HepG2 (cell line): ENCODE measurements around the gene CNR2. TPM values are rescaled to one million over a fixed set of nuclear protein-coding genes. Genes with fewer than 3 reads are reported as not detected.

Source experiments
- ATAC-seq: fragments of 200-7000 bp; cut with Tn5 transposase; 3 replicates; pipeline ENCODE4 v1.9.1; 2020; ENCODE audit warnings: mild to moderate bottlenecking, moderate library complexity
- BruUV-seq: library from RNA; stranded (reverse); fragments of 400-500 nt; replicated peaks from 2 replicates; lab custom pipeline; 2021; lab: Mats Ljungman, UMichigan
- CTCF ChIA-PET: fragments of 300-600 bp; formaldehyde crosslinking; extraction: SDS; loops from one replicate; lab custom pipeline; 2021; ENCODE audit warnings: low total read pairs, inconsistent platforms, low intra/inter-chr PET ratio; lab: Yijun Ruan, JAX
- POLR2A ChIA-PET: fragments of 350-600 bp; sonication (Branson Sonifier 250); formaldehyde crosslinking; loops from one replicate; lab custom pipeline; 2020; ENCODE audit warnings: antibody characterized with exemption, inconsistent platforms; lab: Yijun Ruan, JAX
- DNase-seq: peaks from one replicate; pipeline ENCODE4 v3.0.0-alpha.2; 2015; ENCODE audit warnings: low spot score
- FAIRE-seq: peaks from 3 replicates; lab custom pipeline; 2011; peaks lifted over from hg19 to GRCh38; lab: Jason Lieb, UNC
- H2AFZ ChIP-seq: one replicate; pipeline ENCODE4 v1.6.1; 2011; ENCODE audit warnings: low read length, inconsistent platforms
- H3K27ac ChIP-seq: fragments of 300-600 bp; 3 replicates; pipeline ENCODE4 v1.8.0; 2011; ENCODE audit warnings: mixed run types, mild to moderate bottlenecking, mixed read lengths, low read length, inconsistent platforms; ENCODE audit not compliant: insufficient read depth; ENCODE audit errors: extremely low read length
- H3K27me3 ChIP-seq, 2 experiments: fragments of 200-600 bp in 1 of 2; 2 replicates in 1 of 2; 3 replicates in 1 of 2; pipeline versions ENCODE4 v1.6.0 to v1.8.0; 2011; ENCODE audit warnings: low read length in 2 of 2, mild to moderate bottlenecking in 2 of 2, moderate library complexity in 2 of 2, inconsistent platforms in 1 of 2; ENCODE audit not compliant: insufficient read depth in 2 of 2, control insufficient read depth in 1 of 2
- H3K36me3 ChIP-seq, 2 experiments: fragments of 200-600 bp in 1 of 2; replicated peaks in 1 of 2; 2 replicates in 1 of 2; 3 replicates in 1 of 2; pipeline versions ENCODE4 v1.5.1 to v1.8.0; 2011; ENCODE audit warnings: low read length in 2 of 2, inconsistent platforms in 1 of 2; ENCODE audit not compliant: insufficient read depth in 2 of 2, control insufficient read depth in 1 of 2
- H3K4me1 ChIP-seq: 2 replicates; pipeline ENCODE4 v1.5.1; 2012; ENCODE audit warnings: low read length, inconsistent platforms; ENCODE audit not compliant: insufficient read depth
- H3K4me2 ChIP-seq: 2 replicates; pipeline ENCODE4 v1.6.0; 2011; ENCODE audit warnings: low read depth, low read length, inconsistent platforms
- H3K4me3 ChIP-seq, 3 experiments: fragments of 200-600 bp in 1 of 3; sonication (generic), shearing (Covaris generic) in 1 of 3; replicated peaks in 1 of 3; 2 replicates each; pipeline ENCODE4 v1.5.1; 2011 to 2016; ENCODE audit warnings: low read length in 3 of 3, inconsistent platforms in 2 of 3, low read depth in 2 of 3, mild to moderate bottlenecking in 2 of 3, control low read depth in 1 of 3, mixed read lengths in 1 of 3; ENCODE audit not compliant: insufficient read depth in 1 of 3
- H3K79me2 ChIP-seq: one replicate; pipeline ENCODE4 v1.6.1; 2011; ENCODE audit warnings: low read length, inconsistent platforms; ENCODE audit not compliant: insufficient read depth
- H3K9ac ChIP-seq: 2 replicates; pipeline ENCODE4 v1.6.0; 2011; ENCODE audit warnings: mild to moderate bottlenecking, low read depth, low read length, inconsistent platforms; ENCODE audit not compliant: insufficient read depth
- H3K9me3 ChIP-seq: 2 replicates; pipeline ENCODE4 v1.5.1; 2012; ENCODE audit warnings: mild to moderate bottlenecking, low read length
- H4K20me1 ChIP-seq: 2 replicates; pipeline ENCODE4 v1.6.0; 2011; ENCODE audit warnings: inconsistent platforms, mild to moderate bottlenecking, low read length, moderate library complexity; ENCODE audit not compliant: insufficient read depth
- GABPB1 ChIP-seq: IDR thresholded peaks from 2 replicates; pipeline ENCODE4 v1.6.1; 2016; ENCODE audit warnings: mild to moderate bottlenecking, missing genetic modification reagents, moderate library complexity, missing compliant biosample characterization
- HDAC1 ChIP-seq: sonication (generic); formaldehyde crosslinking; IDR thresholded peaks from 2 replicates; pipeline ENCODE4 v1.5.1; 2020; ENCODE audit warnings: mild to moderate bottlenecking, missing genetic modification reagents
- IRF9 ChIP-seq: sonication (generic); formaldehyde crosslinking; IDR thresholded peaks from 2 replicates; pipeline ENCODE4 v1.8.0; 2022; ENCODE audit warnings: missing genetic modification reagents, mild to moderate bottlenecking, borderline replicate concordance
- KDM5A ChIP-seq: fragments of 200-600 bp; sonication (generic); IDR thresholded peaks from 2 replicates; pipeline ENCODE4 v1.7.0; 2018; ENCODE audit warnings: antibody characterized with exemption, mild to moderate bottlenecking, low read length, borderline replicate concordance
- MIER2 ChIP-seq: IDR thresholded peaks from 2 replicates; pipeline ENCODE4 v1.6.1; 2016; ENCODE audit warnings: missing biosample characterization, missing genetic modification reagents
- SMARCC2 ChIP-seq: fragments of 450-650 bp; IDR thresholded peaks from 2 replicates; pipeline ENCODE4 v1.6.1; 2017; ENCODE audit warnings: antibody characterized with exemption, mild to moderate bottlenecking
- TOE1 ChIP-seq: sonication (generic); formaldehyde crosslinking; IDR thresholded peaks from 2 replicates; pipeline ENCODE4 v1.4.0; 2020; ENCODE audit warnings: mild to moderate bottlenecking, missing genetic modification reagents
- ZGPAT ChIP-seq: IDR thresholded peaks from 2 replicates; pipeline ENCODE4 v1.6.1; 2016; ENCODE audit warnings: mild to moderate bottlenecking
- ZNF275 ChIP-seq: sonication (generic); formaldehyde crosslinking; IDR thresholded peaks from 2 replicates; pipeline ENCODE4 v1.8.0; 2022; ENCODE audit warnings: missing genetic modification reagents, mild to moderate bottlenecking, inconsistent platforms, borderline replicate concordance
- ZNF547 ChIP-seq: sonication (generic); formaldehyde crosslinking; IDR thresholded peaks from 2 replicates; pipeline ENCODE4 v1.5.1; 2020; ENCODE audit warnings: mild to moderate bottlenecking, missing genetic modification reagents
- ZNF589 ChIP-seq: sonication (generic); formaldehyde crosslinking; conservative IDR thresholded peaks from 2 replicates; pipeline ENCODE4 v1.8.0; 2022; ENCODE audit warnings: mild to moderate bottlenecking, moderate library complexity, missing genetic modification reagents
- ZNF605 ChIP-seq: sonication (generic); formaldehyde crosslinking; IDR thresholded peaks from 2 replicates; pipeline ENCODE4 v1.8.0; 2022; ENCODE audit warnings: mild to moderate bottlenecking, missing genetic modification reagents
- ZSCAN25 ChIP-seq: sonication (generic); formaldehyde crosslinking; IDR thresholded peaks from 2 replicates; pipeline ENCODE4 v1.8.0; 2022; ENCODE audit warnings: mild to moderate bottlenecking, missing genetic modification reagents
- WGBS: methylation state at CpG from one replicate; pipeline ENCODE4 v1.1.6; 2017; ENCODE audit warnings: low lambda C conversion rate; 5-methylcytosine and 5-hydroxymethylcytosine counted together
- in situ Hi-C: cut with HindIII; loops from 2 replicates; pipeline ENCODE4 v1.10.0; 2017; ENCODE audit warnings: low pct_unique_long_range_greater_than_20kb; ENCODE audit not compliant: extremely low pct_ligation_motif_present
- intact Hi-C: fragments of 100-400 bp; cut with micrococcal nuclease; formaldehyde crosslinking; loops from one replicate; pipeline ENCODE4 v1.10.0; 2022; ENCODE audit not compliant: unreplicated experiment
- polyA plus RNA-seq, 8 experiments: library from polyadenylated mRNA; depleted of rRNA in 3 of 8; stranded (reverse) in 7 of 8; unstranded in 1 of 8; fragments of >200 nt; fragmentation: Illumina TruSeq in 4 of 8; extraction: Trizol in 4 of 8; gene quantifications; 2 replicates each; pipeline versions ENCODE4 v1.2.1 to v1.2.3, GENCODE V29; 2011 to 2016; ENCODE audit warnings: low read depth in 4 of 8, missing spikeins in 1 of 8, mixed read lengths in 1 of 8; ENCODE audit not compliant: insufficient read depth in 1 of 8
- total RNA-seq, 5 experiments: library from RNA; depleted of rRNA; stranded (reverse); fragments of >200 nt; fragmentation: Illumina TruSeq; extraction: Trizol; gene quantifications; 2 replicates each; pipeline ENCODE4 v1.2.3, GENCODE V29; 2016; ENCODE audit warnings: low read depth in 1 of 5

Gene CNR2
- total and polyA plus RNA-seq, 2 of the 13 experiments (the other 11 are each of a cell fraction or from before 2014, with no cell fraction given), result not detected

GRCh38 chr1:23915466-23915865, 2.3 kb upstream of the CNR2 start:
- Histone ChIP-seq H3K27ac (no peak overlapping the region), H3K4me3 (no peak overlapping the region), H3K9ac (no peak overlapping the region)
- CTCF ChIA-PET, result no interaction called here
- TF ChIP-seq ZNF547 (CRISPR knock-in tag) (no peak), TOE1 (CRISPR knock-in tag) (no peak), ZNF275 (CRISPR knock-in tag) (no peak), ZNF605 (CRISPR knock-in tag) (no peak), ZSCAN25 (CRISPR knock-in tag) (no peak), HDAC1 (no peak), ZGPAT (CRISPR knock-in tag) (no peak), ZNF589 (no peak), IRF9 (CRISPR knock-in tag) (no peak), SMARCC2 (no peak), KDM5A (no peak), MIER2 (no peak), GABPB1 (CRISPR knock-in tag) (no peak)
- TF ChIP-seq, all 625 proteins: peak for 0
- no peak for DNase-seq
- in situ Hi-C loops, result loop anchor here (5.0 kb wide), 1 partner anchor 108 kb away; no protein-coding TSS in a partner anchor
- intact Hi-C loops, result no loop called here
- no peaks in the 10 kb centered on the region for H4K20me1 ChIP-seq
- POLR2A ChIA-PET, result no interaction called here
- H3K4me2 ChIP-seq, result no peak overlapping the region
- no peaks in the 10 kb centered on the region for H3K36me3 ChIP-seq
- H3K27me3 ChIP-seq, result peaks cover 2 to 10% of the 10 kb centered on the region in 2 experiments; a peak in 2 of 5 replicates
- H3K4me1 ChIP-seq, result peaks cover 32% of the 10 kb centered on the region
- H2AFZ ChIP-seq, result no peak overlapping the region
- H3K79me2 ChIP-seq, result no peaks in the 10 kb centered on the region
- BruUV-seq, result no TSS peak
- no peaks in the 10 kb centered on the region for H3K9me3 ChIP-seq
- no peak for FAIRE-seq
- WGBS, result 63% methylated on average over 5 of the region's 5 CpGs
- ATAC-seq, result no peak
